ENCODE results near the gene WNT11.

- no peak for TF ChIP-seq CTCF (IDR thresholded peaks at IDR 0.05)
- TF ChIP-seq POLR2A (IDR thresholded peaks at IDR 0.05): no peak
Observed at GRCh38 chr11:76214968-76215548, 8.8 kb upstream of the WNT11 start.

Data from esophagus squamous epithelium (tissue), 4 donors.